Activated naive CD8-positive, alpha-beta T cell treated with anti-CD3 and anti-CD28 coated beads, Interleukin-2, amount 10 ng/mL, durations not matched to agents 7 days and 5 days (primary cell): ENCODE results near the gene LSAMP. TPM values are rescaled to one million over a fixed set of nuclear protein-coding genes. Genes with fewer than 3 reads are reported as not detected.

Experiments
- ATAC-seq: fragments of 150-1000 bp; cut with Tn5 transposase; one replicate; pipeline ENCODE4 v1.10.0; 2021; ENCODE audit warnings: low read depth, moderate library complexity
- POLR2A ChIA-PET: fragments of 350-600 bp; sonication (Branson Sonifier 250); formaldehyde crosslinking; loops from one replicate; lab custom pipeline; 2021; ENCODE audit warnings: antibody characterized with exemption; lab: Charles Lee
- DNase-seq: peaks from one replicate; pipeline ENCODE4 v3.0.0; 2021
- H3K27ac Mint-ChIP-seq: one replicate; pipeline ENCODE4 v1.8.0; 2022; ENCODE audit warnings: mild to moderate bottlenecking, mixed read lengths
- H3K27me3 Mint-ChIP-seq: one replicate; pipeline ENCODE4 v1.8.0; 2022; ENCODE audit warnings: mild to moderate bottlenecking, moderate library complexity, mixed read lengths
- H3K36me3 Mint-ChIP-seq: one replicate; pipeline ENCODE4 v1.8.0; 2021; ENCODE audit warnings: mild to moderate bottlenecking, mixed read lengths
- H3K4me1 Mint-ChIP-seq: one replicate; pipeline ENCODE4 v1.8.0; 2021; ENCODE audit warnings: mixed read lengths
- H3K4me3 Mint-ChIP-seq: one replicate; pipeline ENCODE4 v1.8.0; 2022; ENCODE audit warnings: mild to moderate bottlenecking, moderate library complexity, mixed read lengths
- H3K9me3 Mint-ChIP-seq: one replicate; pipeline ENCODE4 v1.8.0; 2021; ENCODE audit warnings: mixed read lengths
- total RNA-seq, 2 experiments: library from RNA; stranded (reverse); gene quantifications; one replicate each; pipeline ENCODE4 v1.2.3, GENCODE V29; 2021

The LSAMP gene
- total RNA-seq, 2 experiments from 2014 or later, result not detected

GRCh38 chr3:116367761-116368395 is 77.4 kb downstream of the LSAMP start:
- no peak for DNase-seq
- Mint-ChIP-seq H3K27me3 (no peaks in the 10 kb centered on the region), H3K4me3 (no peak overlapping the region), H3K4me1 (no peaks in the 10 kb centered on the region), H3K27ac (no peak overlapping the region), H3K9me3 (peaks cover 9% of the 10 kb centered on the region), H3K36me3 (no peaks in the 10 kb centered on the region)
- POLR2A ChIA-PET, result no interaction called here
- ATAC-seq, result no peak

DNA sequence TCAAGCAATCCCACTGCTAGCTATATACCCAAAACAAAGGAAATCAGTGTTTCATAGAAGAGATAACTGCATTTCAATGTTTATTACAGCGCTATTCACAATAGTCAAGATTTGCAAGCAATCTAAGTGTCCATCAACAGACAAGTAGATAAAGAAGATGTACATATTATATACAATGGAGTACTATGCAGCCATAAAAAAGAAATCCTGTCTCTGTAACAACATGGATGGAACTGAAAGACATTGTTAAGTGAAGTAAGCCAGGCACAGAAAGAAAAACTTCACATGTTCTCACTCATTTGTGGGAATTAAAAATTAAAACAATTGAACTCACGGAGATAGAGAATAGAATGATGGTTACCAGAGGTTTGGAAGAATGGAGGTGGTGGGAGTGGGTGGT is 89.2 kb downstream of the LSAMP start:
- H3K4me1 Mint-ChIP-seq, result no peaks in the 10 kb centered on the region
- DNase-seq (no peak), ATAC-seq (no peak)
- no peaks in the 10 kb centered on the region for H3K36me3 Mint-ChIP-seq
- no peaks in the 10 kb centered on the region for H3K9me3 Mint-ChIP-seq
- H3K27me3 Mint-ChIP-seq, result no peaks in the 10 kb centered on the region
- POLR2A ChIA-PET, result no interaction called here
- no peak overlapping the region for H3K27ac Mint-ChIP-seq
- H3K4me3 Mint-ChIP-seq, result no peak overlapping the region

GRCh38 chr3:116354382-116354781 is 90.9 kb downstream of the LSAMP start:
- no peak for DNase-seq
- Mint-ChIP-seq H3K36me3 (no peaks in the 10 kb centered on the region), H3K9me3 (peaks cover under 1% of the 10 kb centered on the region), H3K27me3 (no peaks in the 10 kb centered on the region), H3K4me3 (no peak overlapping the region), H3K27ac (no peak overlapping the region), H3K4me1 (no peaks in the 10 kb centered on the region)
- POLR2A ChIA-PET, result no interaction called here
- ATAC-seq, result no peak

GRCh38 chr3:116350119-116350733 is 95.1 kb downstream of the LSAMP start:
- Mint-ChIP-seq H3K9me3 (peaks cover 1% of the 10 kb centered on the region), H3K27me3 (no peaks in the 10 kb centered on the region), H3K4me3 (no peak overlapping the region), H3K27ac (no peak overlapping the region), H3K4me1 (no peaks in the 10 kb centered on the region), H3K36me3 (no peaks in the 10 kb centered on the region)
- POLR2A ChIA-PET, result no interaction called here
- ATAC-seq (no peak), DNase-seq (no peak)

DNA sequence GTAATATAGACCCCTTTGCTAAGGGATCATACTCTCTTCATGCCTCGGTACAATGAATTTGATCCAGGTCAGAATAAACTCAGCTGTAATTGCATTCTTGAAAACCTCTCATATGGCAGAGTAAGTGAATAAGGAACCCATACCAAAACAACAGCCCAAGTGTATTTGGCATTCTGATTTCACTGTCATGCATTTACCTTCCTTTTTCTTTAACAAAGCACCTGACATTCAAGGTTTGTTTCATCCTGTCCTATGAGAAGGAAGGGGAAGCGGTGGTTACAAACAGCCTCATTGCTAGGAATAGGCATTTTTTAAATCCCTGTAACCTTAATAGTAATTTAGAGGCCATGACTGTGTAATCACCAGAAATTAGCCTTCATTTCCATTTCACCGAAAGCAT is 97.1 kb downstream of the LSAMP start:
- Mint-ChIP-seq H3K9me3 (peaks cover 1% of the 10 kb centered on the region), H3K36me3 (no peaks in the 10 kb centered on the region), H3K27me3 (no peaks in the 10 kb centered on the region), H3K27ac (no peak overlapping the region), H3K4me1 (no peaks in the 10 kb centered on the region), H3K4me3 (no peak overlapping the region)
- POLR2A ChIA-PET, result no interaction called here
- DNase-seq (no peak), ATAC-seq (no peak)

GRCh38 chr3:116342499-116342898 is 102.8 kb downstream of the LSAMP start:
- Mint-ChIP-seq H3K4me3 (no peak overlapping the region), H3K27me3 (no peaks in the 10 kb centered on the region), H3K4me1 (no peaks in the 10 kb centered on the region), H3K9me3 (peaks cover 1% of the 10 kb centered on the region), H3K36me3 (no peaks in the 10 kb centered on the region), H3K27ac (no peak overlapping the region)
- ATAC-seq, result no peak
- POLR2A ChIA-PET, result no interaction called here
- DNase-seq, result no peak

DNA sequence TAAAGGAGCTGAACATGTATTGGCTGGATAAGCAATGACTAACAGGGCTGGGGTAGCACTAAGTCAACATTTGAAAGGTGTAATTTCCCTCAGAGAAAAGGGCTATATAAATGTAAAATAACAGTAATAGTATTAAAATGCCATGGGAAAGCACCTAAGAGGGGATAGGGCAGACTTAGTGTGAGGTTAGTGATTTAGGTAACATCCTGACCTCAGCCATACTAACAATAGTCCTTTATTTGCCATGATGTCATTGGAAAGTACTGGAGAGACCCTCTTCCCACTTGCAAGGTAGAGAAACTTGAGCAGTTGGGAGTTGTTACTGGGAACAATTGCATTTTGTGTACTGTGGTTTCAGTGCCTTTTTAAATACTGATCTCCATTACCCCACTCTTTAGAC is 103.4 kb downstream of the LSAMP start:
- POLR2A ChIA-PET, result no interaction called here
- Mint-ChIP-seq H3K27me3 (no peaks in the 10 kb centered on the region), H3K9me3 (peaks cover 1% of the 10 kb centered on the region), H3K36me3 (no peaks in the 10 kb centered on the region), H3K27ac (no peak overlapping the region), H3K4me3 (no peak overlapping the region), H3K4me1 (no peaks in the 10 kb centered on the region)
- DNase-seq (no peak), ATAC-seq (no peak)

DNA sequence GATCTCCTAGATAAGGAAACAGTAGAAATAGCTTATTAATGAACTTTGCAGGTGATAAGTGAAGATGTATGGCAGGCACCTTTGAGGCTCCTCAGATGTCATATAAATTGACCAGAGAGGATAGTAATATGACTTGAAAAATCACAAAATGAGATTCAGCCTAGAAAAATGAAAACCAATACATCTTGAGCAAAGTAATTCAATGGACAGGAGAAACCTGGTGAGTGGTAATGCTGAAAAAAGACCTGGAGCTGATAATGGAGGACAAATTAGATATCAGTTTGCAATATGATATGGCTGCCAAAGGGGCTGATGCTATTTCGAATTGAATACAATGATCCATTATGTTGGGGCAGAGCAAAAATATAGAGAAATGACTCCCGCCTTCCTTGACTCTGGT is 103.9 kb downstream of the LSAMP start:
- DNase-seq (no peak), ATAC-seq (no peak)
- Mint-ChIP-seq H3K27me3 (no peaks in the 10 kb centered on the region), H3K9me3 (peaks cover 1% of the 10 kb centered on the region), H3K4me3 (no peak overlapping the region), H3K27ac (no peak overlapping the region), H3K36me3 (no peaks in the 10 kb centered on the region), H3K4me1 (no peaks in the 10 kb centered on the region)
- POLR2A ChIA-PET, result no interaction called here

GRCh38 chr3:116340680-116341216 is 104.5 kb downstream of the LSAMP start:
- ATAC-seq (no peak), DNase-seq (no peak)
- Mint-ChIP-seq H3K36me3 (no peaks in the 10 kb centered on the region), H3K27ac (no peak overlapping the region), H3K4me1 (no peaks in the 10 kb centered on the region), H3K4me3 (no peak overlapping the region), H3K9me3 (peaks cover 1% of the 10 kb centered on the region), H3K27me3 (no peaks in the 10 kb centered on the region)
- POLR2A ChIA-PET, result no interaction called here

GRCh38 chr3:116339441-116340028 is 105.8 kb downstream of the LSAMP start:
- H3K27ac Mint-ChIP-seq, result no peak overlapping the region
- no peaks in the 10 kb centered on the region for H3K27me3 Mint-ChIP-seq
- POLR2A ChIA-PET, result no interaction called here

DNA sequence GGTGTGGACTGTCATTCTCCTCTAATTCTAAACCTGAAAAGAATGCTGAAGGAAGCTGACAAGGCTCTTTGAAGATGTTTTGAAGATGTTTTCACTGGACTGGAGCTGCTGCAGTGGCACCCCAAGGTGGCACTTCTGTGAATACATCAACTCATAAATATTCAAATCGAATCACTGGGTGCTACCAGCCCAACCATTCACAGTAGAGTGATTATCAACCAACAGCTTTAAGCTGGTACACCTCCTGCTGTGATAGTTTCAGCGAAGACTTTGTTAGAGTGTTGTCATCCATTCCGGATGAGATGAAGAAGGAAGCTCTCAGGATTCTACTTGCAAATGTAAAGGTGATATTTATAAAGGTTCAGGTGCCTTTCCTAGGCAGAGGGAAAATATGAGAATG is 106.6 kb downstream of the LSAMP start:
- POLR2A ChIA-PET, result no interaction called here
- Mint-ChIP-seq H3K27ac (no peak overlapping the region), H3K4me1 (no peaks in the 10 kb centered on the region), H3K9me3 (peaks cover 1% of the 10 kb centered on the region), H3K36me3 (no peaks in the 10 kb centered on the region), H3K27me3 (no peaks in the 10 kb centered on the region), H3K4me3 (no peak overlapping the region)
- ATAC-seq, result no peak
- DNase-seq, result no peak

More at GRCh38 chr3:116339441-116340028, 105.8 kb downstream of the LSAMP start:
- Mint-ChIP-seq H3K4me3 (no peak overlapping the region), H3K9me3 (peaks cover 1% of the 10 kb centered on the region), H3K36me3 (no peaks in the 10 kb centered on the region), H3K4me1 (no peaks in the 10 kb centered on the region)
- ATAC-seq (no peak), DNase-seq (no peak)

- Mint-ChIP-seq H3K4me3 (no peak overlapping the region), H3K27me3 (no peaks in the 10 kb centered on the region), H3K36me3 (no peaks in the 10 kb centered on the region), H3K4me1 (no peaks in the 10 kb centered on the region), H3K27ac (no peak overlapping the region), H3K9me3 (peaks cover 2% of the 10 kb centered on the region)
- POLR2A ChIA-PET, result no interaction called here
- ATAC-seq (no peak), DNase-seq (no peak)
Observed at GRCh38 chr3:116337229-116337628, 108.1 kb downstream of the LSAMP start.

DNA sequence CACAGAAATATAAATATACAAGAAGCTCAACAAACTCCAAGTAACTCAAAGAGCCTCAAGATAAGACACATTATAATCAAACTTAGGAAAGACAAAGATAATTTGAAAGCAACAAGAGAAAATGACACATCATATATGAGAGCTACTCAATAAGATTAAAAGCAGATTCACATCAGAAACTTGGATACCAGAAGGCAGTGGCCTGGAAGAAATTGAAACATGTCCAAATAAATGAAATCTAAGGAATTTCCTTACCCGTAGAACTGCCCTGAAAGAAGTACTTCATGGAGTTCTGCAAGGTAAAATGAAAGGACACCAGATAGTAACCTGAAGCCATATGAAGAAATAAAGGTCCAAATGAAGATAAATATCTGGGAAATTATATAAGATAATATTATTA is 113.9 kb downstream of the LSAMP start:
- no peaks in the 10 kb centered on the region for H3K27me3 Mint-ChIP-seq

More for the DNA sequence above, 113.9 kb downstream of the LSAMP start:
- POLR2A ChIA-PET, result no interaction called here
- Mint-ChIP-seq H3K4me3 (no peak overlapping the region), H3K27ac (no peak overlapping the region), H3K36me3 (no peaks in the 10 kb centered on the region), H3K9me3 (peaks cover 7% of the 10 kb centered on the region), H3K4me1 (no peaks in the 10 kb centered on the region)
- DNase-seq (no peak), ATAC-seq (no peak)
